GM12801 (cell line): ENCODE data around the gene CNGB1.

Source experiments
- TF ChIP-seq, protein P1 (sequence below): IDR thresholded peaks from one replicate; pipeline ENCODE4 v1.5.1; 2011; ENCODE audit warnings: control low read depth; ENCODE audit not compliant: insufficient read length; ENCODE audit errors: extremely low read depth

Gene CNGB1

GRCh38 chr16:57995721-57996405, 24.9 kb upstream of the CNGB1 start:
- TF ChIP-seq, protein P1, sequence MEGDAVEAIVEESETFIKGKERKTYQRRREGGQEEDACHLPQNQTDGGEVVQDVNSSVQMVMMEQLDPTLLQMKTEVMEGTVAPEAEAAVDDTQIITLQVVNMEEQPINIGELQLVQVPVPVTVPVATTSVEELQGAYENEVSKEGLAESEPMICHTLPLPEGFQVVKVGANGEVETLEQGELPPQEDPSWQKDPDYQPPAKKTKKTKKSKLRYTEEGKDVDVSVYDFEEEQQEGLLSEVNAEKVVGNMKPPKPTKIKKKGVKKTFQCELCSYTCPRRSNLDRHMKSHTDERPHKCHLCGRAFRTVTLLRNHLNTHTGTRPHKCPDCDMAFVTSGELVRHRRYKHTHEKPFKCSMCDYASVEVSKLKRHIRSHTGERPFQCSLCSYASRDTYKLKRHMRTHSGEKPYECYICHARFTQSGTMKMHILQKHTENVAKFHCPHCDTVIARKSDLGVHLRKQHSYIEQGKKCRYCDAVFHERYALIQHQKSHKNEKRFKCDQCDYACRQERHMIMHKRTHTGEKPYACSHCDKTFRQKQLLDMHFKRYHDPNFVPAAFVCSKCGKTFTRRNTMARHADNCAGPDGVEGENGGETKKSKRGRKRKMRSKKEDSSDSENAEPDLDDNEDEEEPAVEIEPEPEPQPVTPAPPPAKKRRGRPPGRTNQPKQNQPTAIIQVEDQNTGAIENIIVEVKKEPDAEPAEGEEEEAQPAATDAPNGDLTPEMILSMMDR: no peak

- TF ChIP-seq, protein P1: no peak
These were observed 23.9 kb upstream of the CNGB1 start for GRCh38 chr16:57994778-57995177.

GRCh38 chr16:57994361-57994760, 23.4 kb upstream of the CNGB1 start:
- TF ChIP-seq, protein P1: no peak

GRCh38 chr16:57993897-57994296, 23.0 kb upstream of the CNGB1 start:
- TF ChIP-seq, protein P1: no peak

- TF ChIP-seq, protein P1: no peak
These were observed 22.5 kb upstream of the CNGB1 start for GRCh38 chr16:57993438-57993837.

- TF ChIP-seq, protein P1: no peak
These were observed 21.2 kb upstream of the CNGB1 start for GRCh38 chr16:57992084-57992483.

GRCh38 chr16:57991551-57992059, 20.7 kb upstream of the CNGB1 start:
- TF ChIP-seq, protein P1: no peak
